HCT116 (cell line): ENCODE results near the gene EEF2. TPM values are rescaled to one million over a fixed set of nuclear protein-coding genes. Genes with fewer than 3 reads are reported as not detected.

Source experiments
- ATAC-seq: fragments of 200-7000 bp; cut with Tn5 transposase; 2 replicates; pipeline ENCODE4 v1.9.1; 2020; ENCODE audit warnings: mild to moderate bottlenecking, moderate library complexity
- BruUV-seq: library from RNA; stranded (reverse); fragments of 400-500 nt; replicated peaks from 2 replicates; lab custom pipeline; 2021; lab: Mats Ljungman, UMichigan
- CTCF ChIA-PET: fragments of 300-600 bp; sonication (Branson Sonifier 250); formaldehyde crosslinking; loops from one replicate; lab custom pipeline; 2021; ENCODE audit warnings: antibody characterized with exemption; lab: Charles Lee
- POLR2A ChIA-PET: fragments of 300-600, 350-600 bp; sonication (Branson Sonifier 250); formaldehyde crosslinking; loops from one replicate; lab custom pipeline; 2021; ENCODE audit warnings: antibody characterized with exemption; lab: Charles Lee
- RAD21 ChIA-PET, 2 experiments: fragments of 300-600 bp; sonication (Branson Sonifier 250); formaldehyde crosslinking; loops; one replicate each; lab custom pipeline; 2023; ENCODE audit warnings: low total read pairs in 2 of 2; ENCODE audit not compliant: uncharacterized antibody in 2 of 2, unreplicated experiment in 2 of 2, low non-redundant PET in 1 of 2; lab: Charles Lee
- DNase-seq: peaks from one replicate; pipeline ENCODE4 v3.0.0-alpha.2; 2010; ENCODE audit warnings: low read depth, low spot score
- H2AFZ ChIP-seq: fragments of 200-600 bp; shearing (Covaris generic), sonication (generic); 2 replicates; pipeline ENCODE4 v1.6.1; 2017; ENCODE audit warnings: low read depth, mixed run types, mixed read lengths, antibody characterized with exemption, low read length; ENCODE audit not compliant: poor library complexity, severe bottlenecking
- H3K27ac ChIP-seq: 2 replicates; pipeline ENCODE4 v1.5.1; 2012; ENCODE audit warnings: low read depth, low read length
- H3K27me3 ChIP-seq: fragments of 200-600 bp; sonication (generic); 2 replicates; pipeline ENCODE4 v1.6.1; 2016; ENCODE audit warnings: mixed run types, low read length, mixed read lengths; ENCODE audit not compliant: insufficient read depth
- H3K36me3 ChIP-seq, 2 experiments: fragments of 200-500 bp in 1 of 2; fragments of 200-600 bp in 1 of 2; sonication (Bioruptor generic) in 1 of 2; sonication (generic) in 1 of 2; 2 replicates each; pipeline versions ENCODE4 v1.5.1 to v1.6.1; 2014 to 2016; ENCODE audit warnings: low read length in 2 of 2, inconsistent platforms in 1 of 2, mixed read lengths in 1 of 2, mixed run types in 1 of 2; ENCODE audit not compliant: insufficient read depth in 2 of 2, control insufficient read depth in 1 of 2
- H3K4me1 ChIP-seq, 2 experiments: fragments of 200-600 bp in 1 of 2; sonication (generic) in 1 of 2; 2 replicates each; pipeline versions ENCODE4 v1.5.1 to v1.6.1; 2012 to 2017; ENCODE audit warnings: low read length in 2 of 2, inconsistent platforms in 1 of 2, mild to moderate bottlenecking in 1 of 2, mixed read lengths in 1 of 2, mixed run types in 1 of 2, moderate library complexity in 1 of 2; ENCODE audit not compliant: insufficient read depth in 2 of 2, control insufficient read depth in 1 of 2
- H3K4me2 ChIP-seq: fragments of 200-600 bp; sonication (generic); 2 replicates; pipeline ENCODE4 v1.6.1; 2017; ENCODE audit warnings: mixed run types, low read length, mixed read lengths
- H3K4me3 ChIP-seq, 2 experiments: fragments of 200-600 bp in 1 of 2; sonication (generic) in 1 of 2; replicated peaks in 1 of 2; 2 replicates each; pipeline ENCODE4 v1.5.1; 2011 to 2016; ENCODE audit warnings: low read length in 2 of 2, control low read depth in 1 of 2, low read depth in 1 of 2, mild to moderate bottlenecking in 1 of 2, mixed read lengths in 1 of 2, mixed run types in 1 of 2
- H3K79me2 ChIP-seq: fragments of 200-600 bp; sonication (generic); 2 replicates; pipeline ENCODE4 v1.6.1; 2017; ENCODE audit warnings: mild to moderate bottlenecking, mixed run types, low read length, moderate library complexity, mixed read lengths; ENCODE audit not compliant: insufficient read depth
- H3K9ac ChIP-seq: fragments of 200-600 bp; sonication (generic); 2 replicates; pipeline ENCODE4 v1.6.1; 2016; ENCODE audit warnings: low read length, mixed read lengths
- H3K9me2 ChIP-seq: fragments of 200-600 bp; sonication (generic), shearing (Covaris generic); 2 replicates; pipeline ENCODE4 v1.6.1; 2017; ENCODE audit warnings: mixed run types, mild to moderate bottlenecking, moderate library complexity; ENCODE audit not compliant: insufficient read depth
- H3K9me3 ChIP-seq, 2 experiments: fragments of 200-500 bp in 1 of 2; fragments of 200-600 bp in 1 of 2; sonication (Bioruptor generic) in 1 of 2; sonication (generic) in 1 of 2; 2 replicates each; pipeline ENCODE4 v1.6.1; 2014 to 2017; ENCODE audit warnings: low read length in 2 of 2, mixed read lengths in 2 of 2, inconsistent platforms in 1 of 2, low read depth in 1 of 2, mild to moderate bottlenecking in 1 of 2, mixed run types in 1 of 2, moderate library complexity in 1 of 2; ENCODE audit not compliant: control insufficient read depth in 1 of 2, insufficient read depth in 1 of 2
- H4K20me1 ChIP-seq: fragments of 200-600 bp; sonication (generic), shearing (Covaris generic); 2 replicates; pipeline ENCODE4 v1.6.1; 2017; ENCODE audit warnings: mixed run types, mild to moderate bottlenecking, moderate library complexity; ENCODE audit not compliant: insufficient read depth
- CBX3 ChIP-seq: IDR thresholded peaks from 2 replicates; pipeline ENCODE4 v1.6.1; 2012; ENCODE audit warnings: low read depth
- EGR1 ChIP-seq: IDR thresholded peaks from 2 replicates; pipeline ENCODE4 v1.6.1; 2012; ENCODE audit warnings: low read depth
- EZH2 ChIP-seq: fragments of 200-600 bp; sonication (generic); IDR thresholded peaks from 2 replicates; pipeline ENCODE4 v1.6.1; 2017; ENCODE audit warnings: antibody characterized with exemption, mixed run types
- EZH2phosphoT487 ChIP-seq: fragments of 200-600 bp; IDR thresholded peaks from 2 replicates; pipeline ENCODE4 v1.6.1; 2018; ENCODE audit warnings: antibody characterized with exemption, borderline replicate concordance
- JUND ChIP-seq: IDR thresholded peaks from 2 replicates; pipeline ENCODE4 v1.6.1; 2012
- POLR2A ChIP-seq: IDR thresholded peaks from 2 replicates; pipeline ENCODE4 v1.7.0; 2011; ENCODE audit warnings: borderline replicate concordance; ENCODE audit not compliant: insufficient read depth, insufficient read length; ENCODE audit errors: extremely low read depth
- POLR2AphosphoS5 ChIP-seq: IDR thresholded peaks from 2 replicates; pipeline ENCODE4 v1.6.1; 2011; ENCODE audit warnings: mild to moderate bottlenecking, low read depth, low read length, moderate library complexity
- RAD21 ChIP-seq: IDR thresholded peaks from 2 replicates; pipeline ENCODE4 v1.6.1; 2012; ENCODE audit warnings: low read depth, mild to moderate bottlenecking
- SIN3A ChIP-seq: IDR thresholded peaks from 2 replicates; pipeline ENCODE4 v1.6.1; 2012; ENCODE audit warnings: low read depth
- SP1 ChIP-seq: IDR thresholded peaks from 2 replicates; pipeline ENCODE4 v1.6.1; 2012; ENCODE audit warnings: low read depth
- SRF ChIP-seq: IDR thresholded peaks from 2 replicates; pipeline ENCODE4 v1.6.1; 2012; ENCODE audit warnings: low read depth
- YY1 ChIP-seq: IDR thresholded peaks from 2 replicates; pipeline ENCODE4 v1.6.1; 2011; ENCODE audit warnings: low read length, low read depth, moderate library complexity, mild to moderate bottlenecking; ENCODE audit not compliant: insufficient replicate concordance; ENCODE audit errors: extremely low read depth
- ZFX ChIP-seq: fragments of 450-650 bp; IDR thresholded peaks from 2 replicates; pipeline ENCODE4 v1.6.1; 2017
- ZNF274 ChIP-seq: fragments of 200-500 bp; sonication (Bioruptor generic); IDR thresholded peaks from 2 replicates; pipeline ENCODE4 v1.6.1; 2014; ENCODE audit warnings: mild to moderate bottlenecking, low read depth, low read length, inconsistent platforms
- intact Hi-C: fragments of 100-400 bp; cut with micrococcal nuclease; formaldehyde crosslinking; loops from 2 replicates; pipeline ENCODE4 v1.10.0; 2022
- total RNA-seq: library from RNA; stranded (reverse); gene quantifications from one replicate; pipeline ENCODE4 v1.2.1, GENCODE V29; 2021; ENCODE audit not compliant: unreplicated experiment
- TF ChIP-seq, protein P1 (sequence below), 3 experiments: fragments of 200-600 bp in 1 of 3; sonication (generic) in 1 of 3; IDR thresholded peaks in 2 of 3; conservative IDR thresholded peaks in 1 of 3; 2 replicates each; pipeline ENCODE4 v1.5.1; 2012 to 2017; ENCODE audit warnings: low read depth in 2 of 3, low read length in 2 of 3, antibody characterized with exemption in 1 of 3, borderline replicate concordance in 1 of 3, control low read depth in 1 of 3, mild to moderate bottlenecking in 1 of 3, mixed read lengths in 1 of 3, mixed run types in 1 of 3, moderate library complexity in 1 of 3; ENCODE audit not compliant: insufficient read depth in 1 of 3
- TF ChIP-seq, protein P2 (sequence below): IDR thresholded peaks from 2 replicates; pipeline ENCODE4 v1.6.1; 2012
- TF ChIP-seq, protein P3 (sequence below): IDR thresholded peaks from 2 replicates; pipeline ENCODE4 v1.6.1; 2012; ENCODE audit warnings: low read depth
- TF ChIP-seq, protein P4 (sequence below): IDR thresholded peaks from 2 replicates; pipeline ENCODE4 v1.6.1; 2011; ENCODE audit warnings: mild to moderate bottlenecking, low read length, moderate library complexity; ENCODE audit not compliant: insufficient replicate concordance; ENCODE audit errors: extremely low read depth

The EEF2 gene
- total RNA-seq, 1 experiment from 2014 or later, result 3,796 TPM

DNA sequence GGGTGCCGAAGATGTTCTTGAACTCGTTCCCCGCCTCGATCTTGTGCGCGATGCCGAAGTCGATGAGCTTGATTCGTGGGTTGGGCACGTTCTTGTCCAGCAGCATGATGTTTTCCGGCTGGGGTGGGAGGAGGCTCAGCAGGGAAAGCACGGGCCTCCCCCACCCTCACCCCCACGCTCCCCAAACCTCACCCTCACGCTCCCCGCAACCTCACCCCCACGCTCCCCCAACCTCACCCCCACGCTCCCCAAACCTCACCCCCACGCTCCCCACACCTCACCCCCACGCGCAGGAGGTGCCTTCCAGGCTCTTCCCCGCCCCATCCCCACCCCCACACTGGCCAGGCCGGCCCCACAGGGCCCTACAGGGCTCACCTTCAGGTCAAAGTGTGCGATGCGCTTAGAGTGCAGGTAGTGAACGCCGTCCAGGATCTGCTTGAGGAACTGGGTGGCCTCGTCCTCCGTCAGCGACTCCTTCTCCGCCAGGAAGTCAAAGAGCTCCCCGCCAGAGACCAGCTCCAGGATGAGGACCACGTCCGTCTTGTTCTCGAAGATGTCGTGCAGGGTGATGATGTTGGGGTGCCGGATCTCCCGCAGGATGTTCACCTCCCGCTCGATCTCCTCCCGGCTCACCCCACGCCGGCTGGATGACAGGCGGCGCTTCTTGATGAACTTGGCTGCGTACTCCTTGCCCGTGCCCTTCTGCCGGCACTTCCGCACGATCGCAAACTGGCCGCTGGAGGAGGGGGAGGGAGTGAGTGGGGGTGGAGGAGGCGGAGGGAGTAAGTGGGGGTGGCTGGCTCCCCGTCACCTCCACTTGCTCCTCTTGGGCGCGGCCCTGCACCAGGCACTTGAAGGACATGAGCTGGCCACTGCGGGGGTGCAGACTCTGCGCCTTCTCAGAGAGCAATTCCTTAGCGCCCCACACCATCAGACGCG, 20.7 kb downstream of the EEF2 start:
- Histone ChIP-seq H3K9me3 (no peaks in the 10 kb centered on the region), H2AFZ (no peak overlapping the region), H3K4me1 (peaks cover 14 to 20% of the 10 kb centered on the region in 2 experiments), H3K9ac (no peak overlapping the region), H4K20me1 (no peaks in the 10 kb centered on the region), H3K36me3 (peaks cover 12 to 42% of the 10 kb centered on the region in 2 experiments; a peak in 3 of 4 replicates), H3K27me3 (no peaks in the 10 kb centered on the region), H3K9me2 (no peaks in the 10 kb centered on the region), H3K4me3 (no peak overlapping the region)
- ATAC-seq, result no peak
- ChIA-PET CTCF (no interaction called here), RAD21 (no interaction called here)
- no TSS peak for BruUV-seq
- TF ChIP-seq JUND, result no peak
- TF ChIP-seq, protein P1, sequence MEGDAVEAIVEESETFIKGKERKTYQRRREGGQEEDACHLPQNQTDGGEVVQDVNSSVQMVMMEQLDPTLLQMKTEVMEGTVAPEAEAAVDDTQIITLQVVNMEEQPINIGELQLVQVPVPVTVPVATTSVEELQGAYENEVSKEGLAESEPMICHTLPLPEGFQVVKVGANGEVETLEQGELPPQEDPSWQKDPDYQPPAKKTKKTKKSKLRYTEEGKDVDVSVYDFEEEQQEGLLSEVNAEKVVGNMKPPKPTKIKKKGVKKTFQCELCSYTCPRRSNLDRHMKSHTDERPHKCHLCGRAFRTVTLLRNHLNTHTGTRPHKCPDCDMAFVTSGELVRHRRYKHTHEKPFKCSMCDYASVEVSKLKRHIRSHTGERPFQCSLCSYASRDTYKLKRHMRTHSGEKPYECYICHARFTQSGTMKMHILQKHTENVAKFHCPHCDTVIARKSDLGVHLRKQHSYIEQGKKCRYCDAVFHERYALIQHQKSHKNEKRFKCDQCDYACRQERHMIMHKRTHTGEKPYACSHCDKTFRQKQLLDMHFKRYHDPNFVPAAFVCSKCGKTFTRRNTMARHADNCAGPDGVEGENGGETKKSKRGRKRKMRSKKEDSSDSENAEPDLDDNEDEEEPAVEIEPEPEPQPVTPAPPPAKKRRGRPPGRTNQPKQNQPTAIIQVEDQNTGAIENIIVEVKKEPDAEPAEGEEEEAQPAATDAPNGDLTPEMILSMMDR (IDR thresholded peaks at IDR 0.05 in 2 of 3, conservative IDR thresholded peaks at IDR 0.05 in 1 of 3; ENCODE audit: borderline replicate concordance in 1 of 3, insufficient read depth in 1 of 3, low read depth in 2 of 3, low read length in 2 of 3), result no peak
- no peak for TF ChIP-seq ZFX
- TF ChIP-seq, protein P2, sequence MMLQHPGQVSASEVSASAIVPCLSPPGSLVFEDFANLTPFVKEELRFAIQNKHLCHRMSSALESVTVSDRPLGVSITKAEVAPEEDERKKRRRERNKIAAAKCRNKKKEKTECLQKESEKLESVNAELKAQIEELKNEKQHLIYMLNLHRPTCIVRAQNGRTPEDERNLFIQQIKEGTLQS, result no peak
- no peak for TF ChIP-seq CBX3
- TF ChIP-seq, protein P3, sequence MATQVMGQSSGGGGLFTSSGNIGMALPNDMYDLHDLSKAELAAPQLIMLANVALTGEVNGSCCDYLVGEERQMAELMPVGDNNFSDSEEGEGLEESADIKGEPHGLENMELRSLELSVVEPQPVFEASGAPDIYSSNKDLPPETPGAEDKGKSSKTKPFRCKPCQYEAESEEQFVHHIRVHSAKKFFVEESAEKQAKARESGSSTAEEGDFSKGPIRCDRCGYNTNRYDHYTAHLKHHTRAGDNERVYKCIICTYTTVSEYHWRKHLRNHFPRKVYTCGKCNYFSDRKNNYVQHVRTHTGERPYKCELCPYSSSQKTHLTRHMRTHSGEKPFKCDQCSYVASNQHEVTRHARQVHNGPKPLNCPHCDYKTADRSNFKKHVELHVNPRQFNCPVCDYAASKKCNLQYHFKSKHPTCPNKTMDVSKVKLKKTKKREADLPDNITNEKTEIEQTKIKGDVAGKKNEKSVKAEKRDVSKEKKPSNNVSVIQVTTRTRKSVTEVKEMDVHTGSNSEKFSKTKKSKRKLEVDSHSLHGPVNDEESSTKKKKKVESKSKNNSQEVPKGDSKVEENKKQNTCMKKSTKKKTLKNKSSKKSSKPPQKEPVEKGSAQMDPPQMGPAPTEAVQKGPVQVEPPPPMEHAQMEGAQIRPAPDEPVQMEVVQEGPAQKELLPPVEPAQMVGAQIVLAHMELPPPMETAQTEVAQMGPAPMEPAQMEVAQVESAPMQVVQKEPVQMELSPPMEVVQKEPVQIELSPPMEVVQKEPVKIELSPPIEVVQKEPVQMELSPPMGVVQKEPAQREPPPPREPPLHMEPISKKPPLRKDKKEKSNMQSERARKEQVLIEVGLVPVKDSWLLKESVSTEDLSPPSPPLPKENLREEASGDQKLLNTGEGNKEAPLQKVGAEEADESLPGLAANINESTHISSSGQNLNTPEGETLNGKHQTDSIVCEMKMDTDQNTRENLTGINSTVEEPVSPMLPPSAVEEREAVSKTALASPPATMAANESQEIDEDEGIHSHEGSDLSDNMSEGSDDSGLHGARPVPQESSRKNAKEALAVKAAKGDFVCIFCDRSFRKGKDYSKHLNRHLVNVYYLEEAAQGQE, result no peak
- TF ChIP-seq EZH2, result no peak
- no peak for TF ChIP-seq POLR2AphosphoS5
- no peak for TF ChIP-seq EGR1
- TF ChIP-seq SP1, result no peak
- TF ChIP-seq ZNF274, result no peak
- TF ChIP-seq YY1, result no peak
- TF ChIP-seq, protein P4, sequence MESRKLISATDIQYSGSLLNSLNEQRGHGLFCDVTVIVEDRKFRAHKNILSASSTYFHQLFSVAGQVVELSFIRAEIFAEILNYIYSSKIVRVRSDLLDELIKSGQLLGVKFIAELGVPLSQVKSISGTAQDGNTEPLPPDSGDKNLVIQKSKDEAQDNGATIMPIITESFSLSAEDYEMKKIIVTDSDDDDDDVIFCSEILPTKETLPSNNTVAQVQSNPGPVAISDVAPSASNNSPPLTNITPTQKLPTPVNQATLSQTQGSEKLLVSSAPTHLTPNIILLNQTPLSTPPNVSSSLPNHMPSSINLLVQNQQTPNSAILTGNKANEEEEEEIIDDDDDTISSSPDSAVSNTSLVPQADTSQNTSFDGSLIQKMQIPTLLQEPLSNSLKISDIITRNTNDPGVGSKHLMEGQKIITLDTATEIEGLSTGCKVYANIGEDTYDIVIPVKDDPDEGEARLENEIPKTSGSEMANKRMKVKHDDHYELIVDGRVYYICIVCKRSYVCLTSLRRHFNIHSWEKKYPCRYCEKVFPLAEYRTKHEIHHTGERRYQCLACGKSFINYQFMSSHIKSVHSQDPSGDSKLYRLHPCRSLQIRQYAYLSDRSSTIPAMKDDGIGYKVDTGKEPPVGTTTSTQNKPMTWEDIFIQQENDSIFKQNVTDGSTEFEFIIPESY, result no peak
- TF ChIP-seq RAD21, result no peak
- no peak for TF ChIP-seq POLR2A
- TF ChIP-seq EZH2phosphoT487, result no peak
- TF ChIP-seq SRF, result no peak
- TF ChIP-seq SIN3A, result no peak
- TF ChIP-seq, all 23 proteins: peak for 0
- no peak for DNase-seq
- Histone ChIP-seq H3K4me2 (no peak overlapping the region), H3K79me2 (peaks cover 40% of the 10 kb centered on the region), H3K27ac (no peak overlapping the region)
- intact Hi-C loops, result no loop called here
- POLR2A ChIA-PET, result no interaction called here
